ENCODE results near the gene LCAT.

LCAT gene

GRCh38 chr16:67935402-67936123, 8.4 kb downstream of the LCAT start:
- no peaks in the 10 kb centered on the region for H3K27me3 ChIP-seq (ENCODE audit: control insufficient read depth in 1 of 2, insufficient read depth in 1 of 2, low read length in 2 of 2)
- H3K27ac ChIP-seq (ENCODE audit: low read length, poor library complexity, severe bottlenecking): peak overlapping the region; percentile 94
- under 1% methylated on average over 55 of the region's 55 CpGs for WGBS

DNA sequence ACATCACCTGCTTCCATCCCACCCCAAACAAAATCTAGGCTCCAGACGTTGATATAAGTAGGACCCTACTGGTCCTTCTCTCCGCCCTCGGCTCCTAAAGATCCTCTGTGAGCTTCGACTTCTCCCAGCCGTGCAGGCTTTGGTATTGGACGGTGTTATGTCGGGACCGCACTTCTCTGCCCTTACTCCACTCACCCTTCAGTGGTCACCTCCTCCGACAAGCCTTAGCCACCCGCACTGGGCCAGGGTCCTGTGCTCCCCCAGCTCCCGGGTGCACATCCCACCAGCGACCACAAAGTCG, 8.9 kb downstream of the LCAT start:
- Histone ChIP-seq H4K8ac (ENCODE audit: low read length) (peak overlapping the region; percentile 2), H3K4me3 (ENCODE audit: insufficient read depth in 1 of 2, low read depth in 1 of 2, low read length in 2 of 2) (peak overlapping the region; percentile 61 to 98), H2AFZ (ENCODE audit: low read depth, low read length) (peak overlapping the region; percentile 57), H3K4me2 (ENCODE audit: low read length, poor library complexity, severe bottlenecking) (peak overlapping the region; percentile 67), H3K14ac (ENCODE audit: low read length in 2 of 2) (peak overlapping the region in 1 of 2 experiments; percentile 77), H3K4ac (ENCODE audit: low read depth in 1 of 2, low read length in 2 of 2) (peak overlapping the region; percentile 16 to 88), H3K27me3 (ENCODE audit: control insufficient read depth in 1 of 2, insufficient read depth in 1 of 2, low read length in 2 of 2) (no peaks in the 10 kb centered on the region), H3K27ac (ENCODE audit: low read length, poor library complexity, severe bottlenecking) (no peak overlapping the region), H3K23ac (ENCODE audit: low read length in 2 of 2) (no peak overlapping the region), H3K36me3 (ENCODE audit: control insufficient read depth in 1 of 2, insufficient read depth in 2 of 2, low read depth in 1 of 2, low read length in 2 of 2) (peaks cover 38 to 48% of the 10 kb centered on the region in 2 experiments), H3K9me3 (ENCODE audit: control insufficient read depth, low read length) (no peaks in the 10 kb centered on the region), H2BK12ac (ENCODE audit: low read length in 2 of 2) (no peak overlapping the region), H4K91ac (ENCODE audit: low read length) (peak overlapping the region; percentile 3), H2BK15ac (ENCODE audit: low read depth, poor library complexity, severe bottlenecking) (no peak overlapping the region), H2AK5ac (ENCODE audit: low read length, severe bottlenecking) (no peak overlapping the region), H3K79me1 (replicated peaks; ENCODE audit: low read length, poor library complexity, severe bottlenecking) (peaks cover 22% of the 10 kb centered on the region), H3K18ac (ENCODE audit: low read depth in 1 of 2, low read length in 2 of 2) (peak overlapping the region in 1 of 2 experiments; percentile 97), H3K9ac (ENCODE audit: low read length) (peak overlapping the region; percentile 98), H2BK120ac (ENCODE audit: low read depth, low read length) (no peak overlapping the region), H3K4me1 (ENCODE audit: control insufficient read depth, insufficient read depth, low read depth, low read length) (peaks cover 28% of the 10 kb centered on the region), H2BK5ac (ENCODE audit: low read depth, low read length, poor library complexity, severe bottlenecking) (no peak overlapping the region)
- DNase-seq: no peak
- 18% methylated on average over 13 of the region's 13 CpGs for WGBS

More at GRCh38 chr16:67935402-67936123, 8.4 kb downstream of the LCAT start:
- H4K91ac ChIP-seq (ENCODE audit: low read length): peak overlapping the region; percentile 96
- peak overlapping the region; percentile 87 for H3K4me2 ChIP-seq (ENCODE audit: low read length, poor library complexity, severe bottlenecking)
- H3K4ac ChIP-seq (ENCODE audit: low read depth in 1 of 2, low read length in 2 of 2): peak overlapping the region; percentile 98
- peak overlapping the region; percentile 88 to 99 for H3K18ac ChIP-seq (ENCODE audit: low read depth in 1 of 2, low read length in 2 of 2)
- H3K79me1 ChIP-seq (replicated peaks; ENCODE audit: low read length, poor library complexity, severe bottlenecking): peaks cover 17% of the 10 kb centered on the region
- peak overlapping the region; percentile 86 for H2AFZ ChIP-seq (ENCODE audit: low read depth, low read length)
- H2BK120ac ChIP-seq (ENCODE audit: low read depth, low read length): peak overlapping the region; percentile 73
- peak overlapping the region in 1 of 2 experiments; percentile 96 for H3K14ac ChIP-seq (ENCODE audit: low read length in 2 of 2)
- peak overlapping the region; percentile 39 for H2BK15ac ChIP-seq (ENCODE audit: low read depth, poor library complexity, severe bottlenecking)
- peak overlapping the region; percentile 93 for H2BK5ac ChIP-seq (ENCODE audit: low read depth, low read length, poor library complexity, severe bottlenecking)
- H3K9me3 ChIP-seq (ENCODE audit: control insufficient read depth, low read length): no peaks in the 10 kb centered on the region
- H3K9ac ChIP-seq (ENCODE audit: low read length): peak overlapping the region; percentile 98
- peaks cover 29% of the 10 kb centered on the region for H3K4me1 ChIP-seq (ENCODE audit: control insufficient read depth, insufficient read depth, low read depth, low read length)
- DNase-seq: peak; percentile 93
- H2BK12ac ChIP-seq (ENCODE audit: low read length in 2 of 2): peak overlapping the region in 1 of 2 experiments; percentile 45
- H4K8ac ChIP-seq (ENCODE audit: low read length): peak overlapping the region; percentile 95
- H3K36me3 ChIP-seq (ENCODE audit: control insufficient read depth in 1 of 2, insufficient read depth in 2 of 2, low read depth in 1 of 2, low read length in 2 of 2): peaks cover 38 to 48% of the 10 kb centered on the region in 2 experiments
- H3K4me3 ChIP-seq (ENCODE audit: insufficient read depth in 1 of 2, low read depth in 1 of 2, low read length in 2 of 2): peak overlapping the region; percentile 95 to 98
- H3K23ac ChIP-seq (ENCODE audit: low read length in 2 of 2): peak overlapping the region in 1 of 2 experiments; percentile 75
- peak overlapping the region; percentile 47 for H2AK5ac ChIP-seq (ENCODE audit: low read length, severe bottlenecking)

- Histone ChIP-seq H3K4ac (ENCODE audit: low read depth in 1 of 2, low read length in 2 of 2) (peak overlapping the region in 1 of 2 experiments; percentile 1), H4K91ac (ENCODE audit: low read length) (no peak overlapping the region), H3K23ac (ENCODE audit: low read length in 2 of 2) (no peak overlapping the region), H2BK12ac (ENCODE audit: low read length in 2 of 2) (no peak overlapping the region), H3K4me2 (ENCODE audit: low read length, poor library complexity, severe bottlenecking) (peak overlapping the region; percentile 67), H3K9ac (ENCODE audit: low read length) (peak overlapping the region; percentile 98), H3K9me3 (ENCODE audit: control insufficient read depth, low read length) (no peaks in the 10 kb centered on the region), H3K14ac (ENCODE audit: low read length in 2 of 2) (no peak overlapping the region), H3K79me1 (replicated peaks; ENCODE audit: low read length, poor library complexity, severe bottlenecking) (peaks cover 27% of the 10 kb centered on the region), H3K4me1 (ENCODE audit: control insufficient read depth, insufficient read depth, low read depth, low read length) (peaks cover 25% of the 10 kb centered on the region), H2BK120ac (ENCODE audit: low read depth, low read length) (no peak overlapping the region), H3K27me3 (ENCODE audit: control insufficient read depth in 1 of 2, insufficient read depth in 1 of 2, low read length in 2 of 2) (no peaks in the 10 kb centered on the region), H3K36me3 (ENCODE audit: control insufficient read depth in 1 of 2, insufficient read depth in 2 of 2, low read depth in 1 of 2, low read length in 2 of 2) (peaks cover 38 to 48% of the 10 kb centered on the region in 2 experiments), H3K4me3 (ENCODE audit: insufficient read depth in 1 of 2, low read depth in 1 of 2, low read length in 2 of 2) (peak overlapping the region in 1 of 2 experiments; percentile 98), H2BK15ac (ENCODE audit: low read depth, poor library complexity, severe bottlenecking) (no peak overlapping the region), H4K8ac (ENCODE audit: low read length) (no peak overlapping the region), H2AK5ac (ENCODE audit: low read length, severe bottlenecking) (no peak overlapping the region), H3K18ac (ENCODE audit: low read depth in 1 of 2, low read length in 2 of 2) (no peak overlapping the region), H2AFZ (ENCODE audit: low read depth, low read length) (no peak overlapping the region), H3K27ac (ENCODE audit: low read length, poor library complexity, severe bottlenecking) (no peak overlapping the region), H2BK5ac (ENCODE audit: low read depth, low read length, poor library complexity, severe bottlenecking) (no peak overlapping the region)
- no peak for DNase-seq
- 79% methylated on average over 13 of the region's 13 CpGs for WGBS
Measured at GRCh38 chr16:67934306-67935100, 9.4 kb downstream of the LCAT start.

GRCh38 chr16:67933805-67934204, 10.1 kb downstream of the LCAT start:
- Histone ChIP-seq H3K27ac (ENCODE audit: low read length, poor library complexity, severe bottlenecking) (no peak overlapping the region), H2BK15ac (ENCODE audit: low read depth, poor library complexity, severe bottlenecking) (no peak overlapping the region), H2BK5ac (ENCODE audit: low read depth, low read length, poor library complexity, severe bottlenecking) (no peak overlapping the region), H3K4ac (ENCODE audit: low read depth in 1 of 2, low read length in 2 of 2) (no peak overlapping the region), H3K4me2 (ENCODE audit: low read length, poor library complexity, severe bottlenecking) (no peak overlapping the region), H3K36me3 (ENCODE audit: control insufficient read depth in 1 of 2, insufficient read depth in 2 of 2, low read depth in 1 of 2, low read length in 2 of 2) (peaks cover 42 to 50% of the 10 kb centered on the region in 2 experiments), H2BK12ac (ENCODE audit: low read length in 2 of 2) (no peak overlapping the region), H4K8ac (ENCODE audit: low read length) (no peak overlapping the region), H3K23ac (ENCODE audit: low read length in 2 of 2) (no peak overlapping the region), H2AFZ (ENCODE audit: low read depth, low read length) (no peak overlapping the region), H2BK120ac (ENCODE audit: low read depth, low read length) (no peak overlapping the region), H3K18ac (ENCODE audit: low read depth in 1 of 2, low read length in 2 of 2) (no peak overlapping the region), H3K9me3 (ENCODE audit: control insufficient read depth, low read length) (no peaks in the 10 kb centered on the region), H3K4me1 (ENCODE audit: control insufficient read depth, insufficient read depth, low read depth, low read length) (peaks cover 25% of the 10 kb centered on the region), H4K91ac (ENCODE audit: low read length) (no peak overlapping the region), H3K27me3 (ENCODE audit: control insufficient read depth in 1 of 2, insufficient read depth in 1 of 2, low read length in 2 of 2) (no peaks in the 10 kb centered on the region), H3K4me3 (ENCODE audit: insufficient read depth in 1 of 2, low read depth in 1 of 2, low read length in 2 of 2) (no peak overlapping the region), H3K9ac (ENCODE audit: low read length) (no peak overlapping the region), H3K14ac (ENCODE audit: low read length in 2 of 2) (no peak overlapping the region), H3K79me1 (replicated peaks; ENCODE audit: low read length, poor library complexity, severe bottlenecking) (peaks cover 32% of the 10 kb centered on the region), H2AK5ac (ENCODE audit: low read length, severe bottlenecking) (no peak overlapping the region)
- 90% methylated on average over 7 of the region's 7 CpGs for WGBS
- no peak for DNase-seq

All from mesenchymal stem cell (in vitro differentiated cells and primary cell).